K562 (cell line): ENCODE results near the gene GORASP1. TPM values are rescaled to one million over a fixed set of nuclear protein-coding genes. Genes with fewer than 3 reads are reported as not detected.

Experiments
- BCOR ChIP-seq: fragments of 450-650 bp; IDR thresholded peaks from 2 replicates; pipeline ENCODE4 v1.6.1; 2016
- CEBPB ChIP-seq: fragments of 450-650 bp; IDR thresholded peaks from 2 replicates; pipeline ENCODE4 v1.6.1; 2016; ENCODE audit warnings: missing genetic modification characterization, missing compliant biosample characterization
- CHD4 ChIP-seq: fragments of 200-600 bp; sonication (generic); IDR thresholded peaks from 3 replicates; pipeline ENCODE4 v1.6.1; 2012; ENCODE audit warnings: low read depth, mild to moderate bottlenecking, mixed read lengths, low read length, inconsistent platforms; ENCODE audit not compliant: insufficient read depth, insufficient replicate concordance, poor library complexity, severe bottlenecking
- E2F4 ChIP-seq: sonication (generic); formaldehyde crosslinking; IDR thresholded peaks from 2 replicates; pipeline ENCODE4 v1.8.0; 2022; ENCODE audit warnings: mild to moderate bottlenecking, low read depth, missing genetic modification reagents
- EHMT2 ChIP-seq: fragments of 450-650 bp; IDR thresholded peaks from 2 replicates; pipeline ENCODE4 v1.6.1; 2018; ENCODE audit warnings: antibody characterized with exemption
- FIP1L1 ChIP-seq: fragments of 200-400 bp; formaldehyde crosslinking; IDR thresholded peaks from 2 replicates; pipeline ENCODE4 v1.6.1; 2018; ENCODE audit warnings: mild to moderate bottlenecking, low read depth, low read length; ENCODE audit not compliant: poor library complexity, severe bottlenecking
- ILK ChIP-seq: fragments of 450-650 bp; IDR thresholded peaks from 2 replicates; pipeline ENCODE4 v1.6.1; 2016; ENCODE audit warnings: missing genetic modification characterization, low read depth, mild to moderate bottlenecking, missing compliant biosample characterization, moderate library complexity, borderline replicate concordance
- MED1 ChIP-seq: sonication (generic); formaldehyde crosslinking; IDR thresholded peaks from 2 replicates; pipeline ENCODE4 v1.8.1; 2023; ENCODE audit warnings: missing genetic modification reagents, borderline replicate concordance
- PRPF4 ChIP-seq: fragments of 200-400 bp; formaldehyde crosslinking; IDR thresholded peaks from one replicate; pipeline ENCODE4 v1.6.1; 2017; ENCODE audit warnings: low read length, low read depth, mild to moderate bottlenecking; ENCODE audit not compliant: insufficient read depth, poor library complexity, severe bottlenecking
- SAP30 ChIP-seq: fragments of 200-600 bp; sonication (generic); IDR thresholded peaks from 2 replicates; pipeline ENCODE4 v1.6.1; 2012; ENCODE audit warnings: borderline replicate concordance, low read depth, mild to moderate bottlenecking, moderate library complexity, low read length, control low read depth, inconsistent platforms; ENCODE audit not compliant: insufficient read depth, poor library complexity, severe bottlenecking
- SMAD2 ChIP-seq: fragments of 150-350 bp; IDR thresholded peaks from 2 replicates; pipeline ENCODE4 v1.6.1; 2014; ENCODE audit warnings: low read depth, mild to moderate bottlenecking, low read length
- TEAD4 ChIP-seq, 2 experiments: sonication (generic) in 1 of 2; formaldehyde crosslinking in 1 of 2; IDR thresholded peaks; 2 replicates each; pipeline versions ENCODE4 v1.6.1 to v1.8.0; 2012 to 2022; ENCODE audit warnings: borderline replicate concordance in 1 of 2, inconsistent platforms in 1 of 2, low read length in 1 of 2, mild to moderate bottlenecking in 1 of 2, missing genetic modification reagents in 1 of 2
- TSC22D4 ChIP-seq: fragments of 450-650 bp; IDR thresholded peaks from 2 replicates; pipeline ENCODE4 v1.6.1; 2016; ENCODE audit warnings: missing genetic modification characterization, missing biosample characterization, control low read depth
- XRCC5 ChIP-seq: fragments of 200-400 bp; formaldehyde crosslinking; IDR thresholded peaks from 2 replicates; pipeline ENCODE4 v1.6.1; 2017; ENCODE audit warnings: low read depth, mild to moderate bottlenecking, low read length
- ZBTB11 ChIP-seq, 3 experiments: fragments of 200-800 bp in 1 of 3; fragments of 250-450 bp in 1 of 3; fragments of 450-650 bp in 1 of 3; sonication (Bioruptor Pico) in 1 of 3; sonication (Bioruptor generic) in 1 of 3; formaldehyde crosslinking in 1 of 3; IDR thresholded peaks; 2 replicates each; pipeline versions ENCODE4 v1.6.1 to v1.8.0; 2016 to 2022; ENCODE audit warnings: mild to moderate bottlenecking in 2 of 3, missing genetic modification characterization in 2 of 3, missing compliant biosample characterization in 1 of 3, moderate library complexity in 1 of 3
- ZBTB8A ChIP-seq: fragments of 450-650 bp; IDR thresholded peaks from 2 replicates; pipeline ENCODE4 v1.6.1; 2018; ENCODE audit warnings: mild to moderate bottlenecking, moderate library complexity; ENCODE audit not compliant: partially characterized antibody
- ZNF197 ChIP-seq: fragments of 200-800 bp; sonication (Bioruptor generic); IDR thresholded peaks from 2 replicates; pipeline ENCODE4 v1.6.1; 2016; ENCODE audit warnings: low read depth, missing genetic modification characterization, missing compliant biosample characterization
- polyA plus RNA-seq, 8 experiments: library from polyadenylated mRNA; depleted of rRNA in 4 of 8; stranded (reverse) in 5 of 8; unstranded in 3 of 8; fragments of >200 nt; fragmentation: Nextera tagmentation in 2 of 8; fragmentation: Illumina TruSeq in 1 of 8; extraction: Ambion mirVana in 2 of 8; extraction: Trizol in 1 of 8; gene quantifications; 2 replicates each; pipeline versions ENCODE4 v1.2.1 to v1.2.3, GENCODE V29; 2011 to 2014; ENCODE audit warnings: inconsistent platforms in 1 of 8, missing spikeins in 1 of 8
- total RNA-seq, 7 experiments: library from RNA; depleted of rRNA in 6 of 7; stranded (reverse); fragments of >200 nt in 6 of 7; fragmentation: Illumina TruSeq in 2 of 7; extraction: Trizol in 2 of 7; gene quantifications; 2 replicates each; pipeline versions ENCODE4 v1.2.1 to v1.2.3, GENCODE V29; 2011 to 2021; ENCODE audit warnings: low replicate concordance in 1 of 7
- TF ChIP-seq, protein P1 (sequence below), 3 experiments: IDR thresholded peaks in 2 of 3; conservative IDR thresholded peaks in 1 of 3; 2 replicates each; pipeline ENCODE4 v1.5.1; 2011 to 2012; ENCODE audit warnings: low read length in 3 of 3, mild to moderate bottlenecking in 3 of 3, control low read depth in 2 of 3, improper control_type of control experiment in 1 of 3, inconsistent platforms in 1 of 3, low read depth in 1 of 3, mixed read lengths in 1 of 3, moderate library complexity in 1 of 3; ENCODE audit not compliant: insufficient read depth in 2 of 3
- TF ChIP-seq, protein P2 (sequence below): fragments of 450-650 bp; formaldehyde crosslinking; IDR thresholded peaks from 2 replicates; pipeline ENCODE4 v1.4.0; 2020; ENCODE audit warnings: mild to moderate bottlenecking, moderate library complexity

The GORASP1 gene
- total and polyA plus RNA-seq, 9 of the 15 experiments (the other 6 are each of a cell fraction or from before 2014, with no cell fraction given), result 8.4 to 87.9 (median 67.6) TPM

- TF ChIP-seq, protein P1, sequence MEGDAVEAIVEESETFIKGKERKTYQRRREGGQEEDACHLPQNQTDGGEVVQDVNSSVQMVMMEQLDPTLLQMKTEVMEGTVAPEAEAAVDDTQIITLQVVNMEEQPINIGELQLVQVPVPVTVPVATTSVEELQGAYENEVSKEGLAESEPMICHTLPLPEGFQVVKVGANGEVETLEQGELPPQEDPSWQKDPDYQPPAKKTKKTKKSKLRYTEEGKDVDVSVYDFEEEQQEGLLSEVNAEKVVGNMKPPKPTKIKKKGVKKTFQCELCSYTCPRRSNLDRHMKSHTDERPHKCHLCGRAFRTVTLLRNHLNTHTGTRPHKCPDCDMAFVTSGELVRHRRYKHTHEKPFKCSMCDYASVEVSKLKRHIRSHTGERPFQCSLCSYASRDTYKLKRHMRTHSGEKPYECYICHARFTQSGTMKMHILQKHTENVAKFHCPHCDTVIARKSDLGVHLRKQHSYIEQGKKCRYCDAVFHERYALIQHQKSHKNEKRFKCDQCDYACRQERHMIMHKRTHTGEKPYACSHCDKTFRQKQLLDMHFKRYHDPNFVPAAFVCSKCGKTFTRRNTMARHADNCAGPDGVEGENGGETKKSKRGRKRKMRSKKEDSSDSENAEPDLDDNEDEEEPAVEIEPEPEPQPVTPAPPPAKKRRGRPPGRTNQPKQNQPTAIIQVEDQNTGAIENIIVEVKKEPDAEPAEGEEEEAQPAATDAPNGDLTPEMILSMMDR (IDR thresholded peaks at IDR 0.05 in 2 of 3, conservative IDR thresholded peaks at IDR 0.05 in 1 of 3; ENCODE audit: insufficient read depth in 2 of 3, low read depth in 1 of 3, low read length in 3 of 3), result peak; percentile 68 to 75 (median 72)
- TF ChIP-seq CHD4 (no peak), TEAD4 (IDR thresholded peaks at IDR 0.05; ENCODE audit: low read length) (peak; percentile 29; the same call in 1 of the 2 replicates), TEAD4 (CRISPR knock-in tag; IDR thresholded peaks at IDR 0.05; ENCODE audit: borderline replicate concordance) (no peak), ZNF197 (CRISPR knock-in tag) (no peak), MED1 (CRISPR knock-in tag) (no peak), SAP30 (no peak), E2F4 (CRISPR knock-in tag) (no peak), TSC22D4 (tag) (no peak), PRPF4 (no peak), SMAD2 (no peak), ILK (no peak), ZBTB8A (no peak), CEBPB (tag) (no peak), XRCC5 (0 out of 2 replicates have a peak, but pooled peaks have one; percentile 50), ZBTB11 (CRISPR knock-in tag; IDR thresholded peaks at IDR 0.05) (no peak), BCOR (no peak), EHMT2 (peak; percentile 40; the same call in 1 of the 2 replicates), FIP1L1 (no peak)
- TF ChIP-seq, protein P2, sequence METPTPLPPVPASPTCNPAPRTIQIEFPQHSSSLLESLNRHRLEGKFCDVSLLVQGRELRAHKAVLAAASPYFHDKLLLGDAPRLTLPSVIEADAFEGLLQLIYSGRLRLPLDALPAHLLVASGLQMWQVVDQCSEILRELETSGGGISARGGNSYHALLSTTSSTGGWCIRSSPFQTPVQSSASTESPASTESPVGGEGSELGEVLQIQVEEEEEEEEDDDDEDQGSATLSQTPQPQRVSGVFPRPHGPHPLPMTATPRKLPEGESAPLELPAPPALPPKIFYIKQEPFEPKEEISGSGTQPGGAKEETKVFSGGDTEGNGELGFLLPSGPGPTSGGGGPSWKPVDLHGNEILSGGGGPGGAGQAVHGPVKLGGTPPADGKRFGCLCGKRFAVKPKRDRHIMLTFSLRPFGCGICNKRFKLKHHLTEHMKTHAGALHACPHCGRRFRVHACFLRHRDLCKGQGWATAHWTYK (CRISPR knock-in tag), result no peak
These were observed 42.2 kb downstream of the GORASP1 start (continued) for GRCh38 chr3:39065197-39065596.
